WTC11 (cell line): ENCODE data around the gene MIGA2. TPM values are rescaled to one million over a fixed set of nuclear protein-coding genes. Genes with fewer than 3 reads are reported as not detected.

Experiments
- ATAC-seq: fragments of 200-7000 bp; cut with Tn5 transposase; 2 replicates; pipeline ENCODE4 v1.10.0; 2021; ENCODE audit warnings: mild to moderate bottlenecking, moderate library complexity
- CTCF ChIA-PET: fragments of 300-600 bp; sonication (Branson Sonifier 250); formaldehyde crosslinking; loops from one replicate; lab custom pipeline; 2021; ENCODE audit warnings: antibody characterized with exemption; lab: Charles Lee
- POLR2A ChIA-PET: fragments of 350-600 bp; sonication (Branson Sonifier 250); formaldehyde crosslinking; loops from one replicate; lab custom pipeline; 2021; ENCODE audit warnings: antibody characterized with exemption; lab: Charles Lee
- DNase-seq: peaks from one replicate; pipeline ENCODE4 v3.0.0; 2021; ENCODE audit warnings: low spot score
- H3K27ac Mint-ChIP-seq: 2 replicates; pipeline ENCODE4 v1.8.0; 2021; ENCODE audit warnings: mixed read lengths
- H3K27me3 Mint-ChIP-seq: 2 replicates; pipeline ENCODE4 v1.8.0; 2021; ENCODE audit warnings: low read depth, mild to moderate bottlenecking, moderate library complexity, mixed read lengths
- H3K36me3 Mint-ChIP-seq: 2 replicates; pipeline ENCODE4 v1.8.0; 2021; ENCODE audit warnings: mixed read lengths
- H3K4me1 Mint-ChIP-seq: 2 replicates; pipeline ENCODE4 v1.8.0; 2022; ENCODE audit warnings: mixed read lengths
- H3K4me3 Mint-ChIP-seq: 2 replicates; pipeline ENCODE4 v1.8.0; 2021; ENCODE audit warnings: mild to moderate bottlenecking, moderate library complexity, mixed read lengths
- H3K9me3 Mint-ChIP-seq: 2 replicates; pipeline ENCODE4 v1.8.0; 2021; ENCODE audit warnings: mixed read lengths
- ETV6 ChIP-seq: sonication (generic); formaldehyde crosslinking; IDR thresholded peaks from 2 replicates; pipeline ENCODE4 v1.8.1; 2022; ENCODE audit warnings: mild to moderate bottlenecking, missing genetic modification reagents
- MYBL2 ChIP-seq: sonication (generic); formaldehyde crosslinking; IDR thresholded peaks from 2 replicates; pipeline ENCODE4 v1.8.1; 2023; ENCODE audit warnings: mild to moderate bottlenecking, moderate library complexity, missing genetic modification reagents
- PRDM15 ChIP-seq: sonication (generic); formaldehyde crosslinking; IDR thresholded peaks from 2 replicates; pipeline ENCODE4 v1.8.0; 2022; ENCODE audit warnings: missing genetic modification reagents
- ZNF423 ChIP-seq: fragments of 250-450 bp; sonication (Bioruptor Pico); IDR thresholded peaks from 2 replicates; pipeline ENCODE4 v2.1.2; 2022; ENCODE audit warnings: mild to moderate bottlenecking, moderate library complexity
- ZNF532 ChIP-seq: fragments of 250-450 bp; sonication (Bioruptor Pico); IDR thresholded peaks from 2 replicates; pipeline ENCODE4 v1.9.0; 2021; ENCODE audit warnings: mild to moderate bottlenecking, borderline replicate concordance
- ZSCAN18 ChIP-seq: fragments of 250-450 bp; sonication (Bioruptor Pico); IDR thresholded peaks from 2 replicates; pipeline ENCODE4 v2.1.2; 2022; ENCODE audit warnings: mild to moderate bottlenecking, moderate library complexity
- total RNA-seq: library from RNA; stranded (reverse); gene quantifications from 3 replicates; pipeline ENCODE4 v1.2.3, GENCODE V29; 2021
- TF ChIP-seq, protein P1 (sequence below): sonication (generic); formaldehyde crosslinking; IDR thresholded peaks from 2 replicates; pipeline ENCODE4 v1.8.1; 2023; ENCODE audit warnings: mild to moderate bottlenecking, missing genetic modification reagents
- TF ChIP-seq, protein P2 (sequence below): sonication (generic); formaldehyde crosslinking; IDR thresholded peaks from 2 replicates; pipeline ENCODE4 v1.8.0; 2022; ENCODE audit warnings: mild to moderate bottlenecking, missing genetic modification reagents
- TF ChIP-seq, protein P3 (sequence below): sonication (generic); formaldehyde crosslinking; IDR thresholded peaks from 2 replicates; pipeline ENCODE4 v1.8.1; 2022; ENCODE audit warnings: missing genetic modification reagents, borderline replicate concordance
- TF ChIP-seq, protein P4 (sequence below): sonication (generic); formaldehyde crosslinking; IDR thresholded peaks from 2 replicates; pipeline ENCODE4 v1.8.0; 2023; ENCODE audit warnings: mild to moderate bottlenecking, missing genetic modification reagents
- TF ChIP-seq, protein P5 (sequence below): fragments of 250-450 bp; sonication (Bioruptor Pico); IDR thresholded peaks from 2 replicates; pipeline ENCODE4 v1.9.0; 2021; ENCODE audit warnings: mild to moderate bottlenecking

The MIGA2 gene
- total RNA-seq, 1 experiment from 2014 or later, result 61.7 TPM

GRCh38 chr9:129107651-129108050, 71.2 kb downstream of the MIGA2 start (continued):
- TF ChIP-seq ZSCAN18 (CRISPR knock-in tag), result no peak

GRCh38 chr9:129108083-129108804, 71.8 kb downstream of the MIGA2 start:
- ChIA-PET POLR2A (interaction anchor here (0.6 kb wide), 1 partner anchor 202 kb away, joined by 3 read pairs; no protein-coding TSS in a partner anchor), CTCF (interaction anchor here (1.5 kb wide), 1 partner anchor 31 kb away, joined by 5 read pairs; no protein-coding TSS in a partner anchor)
- DNase-seq (no peak), ATAC-seq (no peak)
- Mint-ChIP-seq H3K9me3 (no peaks in the 10 kb centered on the region), H3K27ac (no peak overlapping the region), H3K4me3 (no peak overlapping the region), H3K4me1 (peaks cover 10% of the 10 kb centered on the region), H3K36me3 (no peaks in the 10 kb centered on the region), H3K27me3 (peaks cover 17% of the 10 kb centered on the region)
- TF ChIP-seq ETV6 (no peak), MYBL2 (no peak), PRDM15 (CRISPR knock-in tag) (no peak), ZNF423 (CRISPR knock-in tag) (no peak), ZNF532 (no peak)
- TF ChIP-seq, protein P1, sequence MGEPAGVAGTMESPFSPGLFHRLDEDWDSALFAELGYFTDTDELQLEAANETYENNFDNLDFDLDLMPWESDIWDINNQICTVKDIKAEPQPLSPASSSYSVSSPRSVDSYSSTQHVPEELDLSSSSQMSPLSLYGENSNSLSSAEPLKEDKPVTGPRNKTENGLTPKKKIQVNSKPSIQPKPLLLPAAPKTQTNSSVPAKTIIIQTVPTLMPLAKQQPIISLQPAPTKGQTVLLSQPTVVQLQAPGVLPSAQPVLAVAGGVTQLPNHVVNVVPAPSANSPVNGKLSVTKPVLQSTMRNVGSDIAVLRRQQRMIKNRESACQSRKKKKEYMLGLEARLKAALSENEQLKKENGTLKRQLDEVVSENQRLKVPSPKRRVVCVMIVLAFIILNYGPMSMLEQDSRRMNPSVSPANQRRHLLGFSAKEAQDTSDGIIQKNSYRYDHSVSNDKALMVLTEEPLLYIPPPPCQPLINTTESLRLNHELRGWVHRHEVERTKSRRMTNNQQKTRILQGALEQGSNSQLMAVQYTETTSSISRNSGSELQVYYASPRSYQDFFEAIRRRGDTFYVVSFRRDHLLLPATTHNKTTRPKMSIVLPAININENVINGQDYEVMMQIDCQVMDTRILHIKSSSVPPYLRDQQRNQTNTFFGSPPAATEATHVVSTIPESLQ (CRISPR knock-in tag), result no peak
- TF ChIP-seq, protein P2, sequence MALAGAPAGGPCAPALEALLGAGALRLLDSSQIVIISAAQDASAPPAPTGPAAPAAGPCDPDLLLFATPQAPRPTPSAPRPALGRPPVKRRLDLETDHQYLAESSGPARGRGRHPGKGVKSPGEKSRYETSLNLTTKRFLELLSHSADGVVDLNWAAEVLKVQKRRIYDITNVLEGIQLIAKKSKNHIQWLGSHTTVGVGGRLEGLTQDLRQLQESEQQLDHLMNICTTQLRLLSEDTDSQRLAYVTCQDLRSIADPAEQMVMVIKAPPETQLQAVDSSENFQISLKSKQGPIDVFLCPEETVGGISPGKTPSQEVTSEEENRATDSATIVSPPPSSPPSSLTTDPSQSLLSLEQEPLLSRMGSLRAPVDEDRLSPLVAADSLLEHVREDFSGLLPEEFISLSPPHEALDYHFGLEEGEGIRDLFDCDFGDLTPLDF (CRISPR knock-in tag), result no peak
- TF ChIP-seq, protein P3, sequence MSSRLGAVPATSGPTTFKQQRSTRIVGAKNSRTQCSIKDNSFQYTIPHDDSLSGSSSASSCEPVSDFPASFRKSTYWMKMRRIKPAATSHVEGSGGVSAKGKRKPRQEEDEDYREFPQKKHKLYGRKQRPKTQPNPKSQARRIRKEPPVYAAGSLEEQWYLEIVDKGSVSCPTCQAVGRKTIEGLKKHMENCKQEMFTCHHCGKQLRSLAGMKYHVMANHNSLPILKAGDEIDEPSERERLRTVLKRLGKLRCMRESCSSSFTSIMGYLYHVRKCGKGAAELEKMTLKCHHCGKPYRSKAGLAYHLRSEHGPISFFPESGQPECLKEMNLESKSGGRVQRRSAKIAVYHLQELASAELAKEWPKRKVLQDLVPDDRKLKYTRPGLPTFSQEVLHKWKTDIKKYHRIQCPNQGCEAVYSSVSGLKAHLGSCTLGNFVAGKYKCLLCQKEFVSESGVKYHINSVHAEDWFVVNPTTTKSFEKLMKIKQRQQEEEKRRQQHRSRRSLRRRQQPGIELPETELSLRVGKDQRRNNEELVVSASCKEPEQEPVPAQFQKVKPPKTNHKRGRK (CRISPR knock-in tag), result no peak
- TF ChIP-seq, protein P4, sequence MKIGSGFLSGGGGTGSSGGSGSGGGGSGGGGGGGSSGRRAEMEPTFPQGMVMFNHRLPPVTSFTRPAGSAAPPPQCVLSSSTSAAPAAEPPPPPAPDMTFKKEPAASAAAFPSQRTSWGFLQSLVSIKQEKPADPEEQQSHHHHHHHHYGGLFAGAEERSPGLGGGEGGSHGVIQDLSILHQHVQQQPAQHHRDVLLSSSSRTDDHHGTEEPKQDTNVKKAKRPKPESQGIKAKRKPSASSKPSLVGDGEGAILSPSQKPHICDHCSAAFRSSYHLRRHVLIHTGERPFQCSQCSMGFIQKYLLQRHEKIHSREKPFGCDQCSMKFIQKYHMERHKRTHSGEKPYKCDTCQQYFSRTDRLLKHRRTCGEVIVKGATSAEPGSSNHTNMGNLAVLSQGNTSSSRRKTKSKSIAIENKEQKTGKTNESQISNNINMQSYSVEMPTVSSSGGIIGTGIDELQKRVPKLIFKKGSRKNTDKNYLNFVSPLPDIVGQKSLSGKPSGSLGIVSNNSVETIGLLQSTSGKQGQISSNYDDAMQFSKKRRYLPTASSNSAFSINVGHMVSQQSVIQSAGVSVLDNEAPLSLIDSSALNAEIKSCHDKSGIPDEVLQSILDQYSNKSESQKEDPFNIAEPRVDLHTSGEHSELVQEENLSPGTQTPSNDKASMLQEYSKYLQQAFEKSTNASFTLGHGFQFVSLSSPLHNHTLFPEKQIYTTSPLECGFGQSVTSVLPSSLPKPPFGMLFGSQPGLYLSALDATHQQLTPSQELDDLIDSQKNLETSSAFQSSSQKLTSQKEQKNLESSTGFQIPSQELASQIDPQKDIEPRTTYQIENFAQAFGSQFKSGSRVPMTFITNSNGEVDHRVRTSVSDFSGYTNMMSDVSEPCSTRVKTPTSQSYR, result no peak
- TF ChIP-seq, protein P5, sequence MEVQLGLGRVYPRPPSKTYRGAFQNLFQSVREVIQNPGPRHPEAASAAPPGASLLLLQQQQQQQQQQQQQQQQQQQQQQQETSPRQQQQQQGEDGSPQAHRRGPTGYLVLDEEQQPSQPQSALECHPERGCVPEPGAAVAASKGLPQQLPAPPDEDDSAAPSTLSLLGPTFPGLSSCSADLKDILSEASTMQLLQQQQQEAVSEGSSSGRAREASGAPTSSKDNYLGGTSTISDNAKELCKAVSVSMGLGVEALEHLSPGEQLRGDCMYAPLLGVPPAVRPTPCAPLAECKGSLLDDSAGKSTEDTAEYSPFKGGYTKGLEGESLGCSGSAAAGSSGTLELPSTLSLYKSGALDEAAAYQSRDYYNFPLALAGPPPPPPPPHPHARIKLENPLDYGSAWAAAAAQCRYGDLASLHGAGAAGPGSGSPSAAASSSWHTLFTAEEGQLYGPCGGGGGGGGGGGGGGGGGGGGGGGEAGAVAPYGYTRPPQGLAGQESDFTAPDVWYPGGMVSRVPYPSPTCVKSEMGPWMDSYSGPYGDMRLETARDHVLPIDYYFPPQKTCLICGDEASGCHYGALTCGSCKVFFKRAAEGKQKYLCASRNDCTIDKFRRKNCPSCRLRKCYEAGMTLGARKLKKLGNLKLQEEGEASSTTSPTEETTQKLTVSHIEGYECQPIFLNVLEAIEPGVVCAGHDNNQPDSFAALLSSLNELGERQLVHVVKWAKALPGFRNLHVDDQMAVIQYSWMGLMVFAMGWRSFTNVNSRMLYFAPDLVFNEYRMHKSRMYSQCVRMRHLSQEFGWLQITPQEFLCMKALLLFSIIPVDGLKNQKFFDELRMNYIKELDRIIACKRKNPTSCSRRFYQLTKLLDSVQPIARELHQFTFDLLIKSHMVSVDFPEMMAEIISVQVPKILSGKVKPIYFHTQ (CRISPR knock-in tag), result no peak
